HL-60 (cell line): ENCODE measurements around the gene BRMS1L.

ENCODE experiments used
- GABPA ChIP-seq: IDR thresholded peaks from 2 replicates; pipeline ENCODE4 v1.6.1; 2012; ENCODE audit warnings: low read depth
- TF ChIP-seq, protein P1 (sequence below): IDR thresholded peaks from 2 replicates; pipeline ENCODE4 v1.6.1; 2012; ENCODE audit warnings: low read depth; ENCODE audit not compliant: insufficient replicate concordance

GRCh38 chr14:35878272-35879150, 52.4 kb downstream of the BRMS1L start:
- TF ChIP-seq GABPA: no peak
- TF ChIP-seq, protein P1, sequence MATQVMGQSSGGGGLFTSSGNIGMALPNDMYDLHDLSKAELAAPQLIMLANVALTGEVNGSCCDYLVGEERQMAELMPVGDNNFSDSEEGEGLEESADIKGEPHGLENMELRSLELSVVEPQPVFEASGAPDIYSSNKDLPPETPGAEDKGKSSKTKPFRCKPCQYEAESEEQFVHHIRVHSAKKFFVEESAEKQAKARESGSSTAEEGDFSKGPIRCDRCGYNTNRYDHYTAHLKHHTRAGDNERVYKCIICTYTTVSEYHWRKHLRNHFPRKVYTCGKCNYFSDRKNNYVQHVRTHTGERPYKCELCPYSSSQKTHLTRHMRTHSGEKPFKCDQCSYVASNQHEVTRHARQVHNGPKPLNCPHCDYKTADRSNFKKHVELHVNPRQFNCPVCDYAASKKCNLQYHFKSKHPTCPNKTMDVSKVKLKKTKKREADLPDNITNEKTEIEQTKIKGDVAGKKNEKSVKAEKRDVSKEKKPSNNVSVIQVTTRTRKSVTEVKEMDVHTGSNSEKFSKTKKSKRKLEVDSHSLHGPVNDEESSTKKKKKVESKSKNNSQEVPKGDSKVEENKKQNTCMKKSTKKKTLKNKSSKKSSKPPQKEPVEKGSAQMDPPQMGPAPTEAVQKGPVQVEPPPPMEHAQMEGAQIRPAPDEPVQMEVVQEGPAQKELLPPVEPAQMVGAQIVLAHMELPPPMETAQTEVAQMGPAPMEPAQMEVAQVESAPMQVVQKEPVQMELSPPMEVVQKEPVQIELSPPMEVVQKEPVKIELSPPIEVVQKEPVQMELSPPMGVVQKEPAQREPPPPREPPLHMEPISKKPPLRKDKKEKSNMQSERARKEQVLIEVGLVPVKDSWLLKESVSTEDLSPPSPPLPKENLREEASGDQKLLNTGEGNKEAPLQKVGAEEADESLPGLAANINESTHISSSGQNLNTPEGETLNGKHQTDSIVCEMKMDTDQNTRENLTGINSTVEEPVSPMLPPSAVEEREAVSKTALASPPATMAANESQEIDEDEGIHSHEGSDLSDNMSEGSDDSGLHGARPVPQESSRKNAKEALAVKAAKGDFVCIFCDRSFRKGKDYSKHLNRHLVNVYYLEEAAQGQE: no peak
